A549 (cell line): Measurements from ENCODE around the gene RUFY1.

ENCODE experiments used
- CBX8 ChIP-seq: fragments of 200-600 bp; sonication (generic); IDR thresholded peaks from 2 replicates; pipeline ENCODE4 v1.6.1; 2016
- CHD2 ChIP-seq: fragments of 150-350 bp; IDR thresholded peaks from 2 replicates; pipeline ENCODE4 v1.6.1; 2014; ENCODE audit warnings: low read length; ENCODE audit not compliant: partially characterized antibody
- CTCF ChIP-seq: fragments of >200 bp; sonication (Bioruptor Twin); formaldehyde crosslinking; IDR thresholded peaks from 3 replicates; pipeline ENCODE4 v1.5.1; 2016
- ELK1 ChIP-seq: fragments of 150-350 bp; IDR thresholded peaks from 2 replicates; pipeline ENCODE4 v1.6.1; 2014; ENCODE audit warnings: low read depth, mild to moderate bottlenecking, low read length
- JUN ChIP-seq, 2 experiments: fragments of >200 bp; sonication (Bioruptor Twin); formaldehyde crosslinking; IDR thresholded peaks; 2 replicates in 1 of 2; 3 replicates in 1 of 2; pipeline ENCODE4 v1.6.1; 2016 to 2017
- KDM1A ChIP-seq: fragments of 200-600 bp; sonication (generic); IDR thresholded peaks from 2 replicates; pipeline ENCODE4 v1.6.1; 2016; ENCODE audit warnings: low read depth, mild to moderate bottlenecking
- ZNF302 ChIP-seq: fragments of 250-450 bp; sonication (Bioruptor Pico); IDR thresholded peaks from 2 replicates; pipeline ENCODE4 v1.9.0; 2021; ENCODE audit warnings: inconsistent platforms, mild to moderate bottlenecking, moderate library complexity

- TF ChIP-seq ZNF302, result no peak
- no peak for TF ChIP-seq KDM1A
- no peak for TF ChIP-seq CHD2
- TF ChIP-seq CTCF, result no peak
- no peak for TF ChIP-seq ELK1
- TF ChIP-seq JUN (IDR thresholded peaks at IDR 0.05), result no peak
- TF ChIP-seq CBX8, result no peak
Observed at GRCh38 chr5:179564526-179564925, 14.2 kb downstream of the RUFY1 start.
